ENCODE data around the gene C1QC.
"Not testable (repeated sequence)": the region's sequence is repeated elsewhere in the genome, so short reads cannot be mapped to it uniquely, and the experiment has no call there.

The C1QC gene

GRCh38 chr1:22661880-22662279 lies 18.4 kb downstream of the C1QC start:
- no peaks in the 10 kb centered on the region for H3K9me3 ChIP-seq (ENCODE audit: severe bottlenecking)
- no peak for TF ChIP-seq CTCF (IDR thresholded peaks at IDR 0.05; ENCODE audit: low read depth, low read length)
- H3K27ac ChIP-seq: no peak overlapping the region
- H3K36me3 ChIP-seq: no peaks in the 10 kb centered on the region
- no peak for DNase-seq
- H3K4me3 ChIP-seq (ENCODE audit: low read depth, low read length): no peak overlapping the region
- H3K27me3 ChIP-seq (ENCODE audit: insufficient read depth, low read depth, severe bottlenecking): no peaks in the 10 kb centered on the region

GRCh38 chr1:22662318-22662717 lies 18.9 kb downstream of the C1QC start:
- H3K9me3 ChIP-seq (ENCODE audit: severe bottlenecking): no peaks in the 10 kb centered on the region
- no peak for TF ChIP-seq CTCF (IDR thresholded peaks at IDR 0.05; ENCODE audit: low read depth, low read length)
- no peak overlapping the region for H3K4me3 ChIP-seq (ENCODE audit: low read depth, low read length)
- no peaks in the 10 kb centered on the region for H3K36me3 ChIP-seq
- H3K27ac ChIP-seq: no peak overlapping the region
- H3K27me3 ChIP-seq (ENCODE audit: insufficient read depth, low read depth, severe bottlenecking): no peaks in the 10 kb centered on the region
- DNase-seq: peak; percentile 66

GRCh38 chr1:22662986-22663408 lies 19.6 kb downstream of the C1QC start:
- H3K27ac ChIP-seq: no peak overlapping the region
- H3K36me3 ChIP-seq: no peaks in the 10 kb centered on the region
- TF ChIP-seq CTCF (IDR thresholded peaks at IDR 0.05; ENCODE audit: low read depth, low read length): no peak
- no peaks in the 10 kb centered on the region for H3K9me3 ChIP-seq (ENCODE audit: severe bottlenecking)
- H3K27me3 ChIP-seq (ENCODE audit: insufficient read depth, low read depth, severe bottlenecking): no peaks in the 10 kb centered on the region
- no peak overlapping the region for H3K4me3 ChIP-seq (ENCODE audit: low read depth, low read length)
- DNase-seq: no peak

- Histone ChIP-seq H3K27me3 (ENCODE audit: insufficient read depth, low read depth, severe bottlenecking) (no peaks in the 10 kb centered on the region), H3K27ac (no peak overlapping the region), H3K36me3 (no peaks in the 10 kb centered on the region), H3K9me3 (ENCODE audit: severe bottlenecking) (no peaks in the 10 kb centered on the region), H3K4me3 (ENCODE audit: low read depth, low read length) (no peak overlapping the region)
- peak; percentile 92 for TF ChIP-seq CTCF (IDR thresholded peaks at IDR 0.05; ENCODE audit: low read depth, low read length)
- DNase-seq: peak; percentile 78
Measured at GRCh38 chr1:22665752-22666151, 22.3 kb downstream of the C1QC start.

GRCh38 chr1:22666412-22666811 lies 23.0 kb downstream of the C1QC start:
- no peak for TF ChIP-seq CTCF (IDR thresholded peaks at IDR 0.05; ENCODE audit: low read depth, low read length)
- DNase-seq: no peak

GRCh38 chr1:22668840-22669239 lies 25.4 kb downstream of the C1QC start:
- not testable (repeated sequence) for H3K9me3 ChIP-seq (ENCODE audit: severe bottlenecking); DNase-seq; H3K4me3 ChIP-seq (ENCODE audit: low read depth, low read length); H3K36me3 ChIP-seq; H3K27me3 ChIP-seq (ENCODE audit: insufficient read depth, low read depth, severe bottlenecking); H3K27ac ChIP-seq

More at GRCh38 chr1:22666412-22666811, 23.0 kb downstream of the C1QC start:
- no peaks in the 10 kb centered on the region for H3K36me3 ChIP-seq
- no peaks in the 10 kb centered on the region for H3K9me3 ChIP-seq (ENCODE audit: severe bottlenecking)
- H3K4me3 ChIP-seq (ENCODE audit: low read depth, low read length): no peak overlapping the region
- no peak overlapping the region for H3K27ac ChIP-seq
- H3K27me3 ChIP-seq (ENCODE audit: insufficient read depth, low read depth, severe bottlenecking): no peaks in the 10 kb centered on the region
